Mesenchymal stem cell (in vitro differentiated cells and primary cell): Measurements from ENCODE around the gene AFAP1L2.
A peak's percentile ranks its signal among the peaks of the same experiment; 100 is the strongest.

Experiments
- DNase-seq: peaks from one replicate; pipeline ENCODE4 v3.0.0-alpha.2; 2013
- H2AFZ ChIP-seq: one replicate; pipeline ENCODE4 v1.6.1; 2013; ENCODE audit warnings: low read depth, mild to moderate bottlenecking, control low read depth, inconsistent platforms, low read length, moderate library complexity
- H2AK5ac ChIP-seq: 2 replicates; pipeline ENCODE4 v1.6.1; 2013; ENCODE audit warnings: low read length, moderate library complexity, mild to moderate bottlenecking, inconsistent platforms; ENCODE audit not compliant: severe bottlenecking
- H2BK120ac ChIP-seq: one replicate; pipeline ENCODE4 v1.6.1; 2013; ENCODE audit warnings: low read depth, mild to moderate bottlenecking, inconsistent platforms, low read length, moderate library complexity
- H2BK12ac ChIP-seq, 2 experiments: one replicate each; pipeline ENCODE4 v1.6.1; 2013; ENCODE audit warnings: inconsistent platforms in 2 of 2, low read length in 2 of 2, mild to moderate bottlenecking in 2 of 2, moderate library complexity in 2 of 2, control low read depth in 1 of 2
- H2BK15ac ChIP-seq: one replicate; pipeline ENCODE4 v1.6.1; 2013; ENCODE audit warnings: mild to moderate bottlenecking, low read depth, inconsistent platforms; ENCODE audit not compliant: poor library complexity, severe bottlenecking
- H2BK5ac ChIP-seq: 2 replicates; pipeline ENCODE4 v1.6.1; 2013; ENCODE audit warnings: low read depth, mild to moderate bottlenecking, low read length, control low read depth, inconsistent platforms; ENCODE audit not compliant: poor library complexity, severe bottlenecking
- H3K14ac ChIP-seq, 2 experiments: one replicate each; pipeline ENCODE4 v1.6.1; 2013; ENCODE audit warnings: inconsistent platforms in 2 of 2, low read length in 2 of 2, control low read depth in 1 of 2, mild to moderate bottlenecking in 1 of 2, moderate library complexity in 1 of 2
- H3K18ac ChIP-seq, 2 experiments: one replicate each; pipeline ENCODE4 v1.6.1; 2013; ENCODE audit warnings: inconsistent platforms in 2 of 2, low read length in 2 of 2, control low read depth in 1 of 2, low read depth in 1 of 2, mild to moderate bottlenecking in 1 of 2
- H3K23ac ChIP-seq, 2 experiments: one replicate each; pipeline ENCODE4 v1.6.1; 2013; ENCODE audit warnings: inconsistent platforms in 2 of 2, low read length in 2 of 2, mild to moderate bottlenecking in 2 of 2, moderate library complexity in 2 of 2, control low read depth in 1 of 2
- H3K27ac ChIP-seq: 2 replicates; pipeline ENCODE4 v1.5.1; 2013; ENCODE audit warnings: mild to moderate bottlenecking, moderate library complexity, low read length, control low read depth, inconsistent platforms; ENCODE audit not compliant: poor library complexity, severe bottlenecking
- H3K27me3 ChIP-seq, 2 experiments: 2 replicates each; pipeline versions ENCODE4 v1.6.1 to v1.7.0; 2013; ENCODE audit warnings: low read length in 2 of 2, mild to moderate bottlenecking in 2 of 2, moderate library complexity in 2 of 2, control low read depth in 1 of 2, inconsistent platforms in 1 of 2; ENCODE audit not compliant: control insufficient read depth in 1 of 2, insufficient read depth in 1 of 2
- H3K36me3 ChIP-seq, 2 experiments: 2 replicates each; pipeline versions ENCODE4 v1.6.1 to v1.7.0; 2013; ENCODE audit warnings: low read length in 2 of 2, control low read depth in 1 of 2, inconsistent platforms in 1 of 2, low read depth in 1 of 2, mild to moderate bottlenecking in 1 of 2; ENCODE audit not compliant: insufficient read depth in 2 of 2, control insufficient read depth in 1 of 2
- H3K4ac ChIP-seq, 2 experiments: one replicate each; pipeline ENCODE4 v1.6.1; 2013; ENCODE audit warnings: inconsistent platforms in 2 of 2, low read length in 2 of 2, mild to moderate bottlenecking in 2 of 2, moderate library complexity in 2 of 2, control low read depth in 1 of 2, low read depth in 1 of 2
- H3K4me1 ChIP-seq: 2 replicates; pipeline ENCODE4 v1.6.1; 2013; ENCODE audit warnings: low read depth, low read length, control low read depth; ENCODE audit not compliant: control insufficient read depth, insufficient read depth
- H3K4me2 ChIP-seq: 2 replicates; pipeline ENCODE4 v1.6.1; 2013; ENCODE audit warnings: low read length, mild to moderate bottlenecking, inconsistent platforms; ENCODE audit not compliant: poor library complexity, severe bottlenecking
- H3K4me3 ChIP-seq, 2 experiments: 2 replicates each; pipeline versions ENCODE4 v1.5.1 to v1.7.0; 2013; ENCODE audit warnings: low read length in 2 of 2, mild to moderate bottlenecking in 2 of 2, control low read depth in 1 of 2, low read depth in 1 of 2; ENCODE audit not compliant: insufficient read depth in 1 of 2
- H3K79me1 ChIP-seq: replicated peaks from 2 replicates; pipeline ENCODE4 v1.6.1; 2013; ENCODE audit warnings: mild to moderate bottlenecking, control low read depth, low read length, inconsistent platforms; ENCODE audit not compliant: poor library complexity, severe bottlenecking
- H3K9ac ChIP-seq: 2 replicates; pipeline ENCODE4 v1.7.0; 2013; ENCODE audit warnings: mild to moderate bottlenecking, low read length, moderate library complexity
- H3K9me3 ChIP-seq: 2 replicates; pipeline ENCODE4 v1.7.0; 2013; ENCODE audit warnings: mild to moderate bottlenecking, low read length; ENCODE audit not compliant: control insufficient read depth
- H4K8ac ChIP-seq: one replicate; pipeline ENCODE4 v1.6.1; 2013; ENCODE audit warnings: inconsistent platforms, mild to moderate bottlenecking, low read length, moderate library complexity
- H4K91ac ChIP-seq: one replicate; pipeline ENCODE4 v1.6.1; 2013; ENCODE audit warnings: mild to moderate bottlenecking, low read length, inconsistent platforms
- WGBS: methylation state at CpG from one replicate; pipeline ENCODE4 v1.1.7; 2013; ENCODE audit warnings: mixed read lengths; 5-methylcytosine and 5-hydroxymethylcytosine counted together

Gene AFAP1L2

GRCh38 chr10:114420811-114421485, 16.6 kb upstream of the AFAP1L2 start:
- Histone ChIP-seq H3K18ac (no peak overlapping the region), H4K8ac (no peak overlapping the region), H3K23ac (no peak overlapping the region)

GRCh38 chr10:114418109-114418508, 13.8 kb upstream of the AFAP1L2 start:
- H3K79me1 ChIP-seq, result no peaks in the 10 kb centered on the region
- H3K4me3 ChIP-seq, result no peak overlapping the region
- H3K27ac ChIP-seq, result no peak overlapping the region
- no peak overlapping the region for H4K91ac ChIP-seq
- no peak overlapping the region for H2BK120ac ChIP-seq
- H3K27me3 ChIP-seq, result peaks cover 8 to 50% of the 10 kb centered on the region in 2 experiments
- no peak overlapping the region for H2BK5ac ChIP-seq
- H3K14ac ChIP-seq, result no peak overlapping the region
- peaks cover 7% of the 10 kb centered on the region for H3K4me1 ChIP-seq
- H3K9ac ChIP-seq, result no peak overlapping the region
- peaks cover 6% of the 10 kb centered on the region for H3K9me3 ChIP-seq
- WGBS, result 100% methylated on average over 1 of the region's 1 CpG
- no peak for DNase-seq
- H3K4me2 ChIP-seq, result no peak overlapping the region
- H3K23ac ChIP-seq, result no peak overlapping the region
- H4K8ac ChIP-seq, result no peak overlapping the region
- H3K18ac ChIP-seq, result no peak overlapping the region
- no peak overlapping the region for H2BK15ac ChIP-seq
- no peak overlapping the region for H2AK5ac ChIP-seq
- H3K36me3 ChIP-seq, result no peaks in the 10 kb centered on the region
- no peak overlapping the region for H3K4ac ChIP-seq
- no peak overlapping the region for H2BK12ac ChIP-seq
- no peak overlapping the region for H2AFZ ChIP-seq

More at GRCh38 chr10:114420811-114421485, 16.6 kb upstream of the AFAP1L2 start:
- no peaks in the 10 kb centered on the region for H3K79me1 ChIP-seq
- no peak overlapping the region for H2AFZ ChIP-seq
- H3K4me1 ChIP-seq, result peaks cover 1% of the 10 kb centered on the region
- H2BK15ac ChIP-seq, result no peak overlapping the region
- H3K27ac ChIP-seq, result no peak overlapping the region
- H3K4me3 ChIP-seq, result no peak overlapping the region
- no peaks in the 10 kb centered on the region for H3K36me3 ChIP-seq
- no peak overlapping the region for H2BK12ac ChIP-seq
- peaks cover 6% of the 10 kb centered on the region for H3K9me3 ChIP-seq
- no peak overlapping the region for H2BK120ac ChIP-seq
- no peak overlapping the region for H3K9ac ChIP-seq
- H3K14ac ChIP-seq, result no peak overlapping the region
- peak; percentile 10 for DNase-seq
- no peak overlapping the region for H3K4ac ChIP-seq
- peaks cover 8 to 53% of the 10 kb centered on the region in 2 experiments for H3K27me3 ChIP-seq
- H4K91ac ChIP-seq, result no peak overlapping the region
- no peak overlapping the region for H2AK5ac ChIP-seq
- H2BK5ac ChIP-seq, result no peak overlapping the region
- 64% methylated on average over 4 of the region's 4 CpGs for WGBS
- H3K4me2 ChIP-seq, result no peak overlapping the region

- 26% methylated on average over 7 of the region's 9 CpGs for WGBS
- H2BK120ac ChIP-seq, result no peak overlapping the region
Observed at GRCh38 chr10:114412907-114413797, 8.8 kb upstream of the AFAP1L2 start.

GRCh38 chr10:114408968-114409444, 4.7 kb upstream of the AFAP1L2 start:
- Histone ChIP-seq H2BK120ac (no peak overlapping the region), H3K79me1 (no peaks in the 10 kb centered on the region), H2AK5ac (no peak overlapping the region), H3K36me3 (no peaks in the 10 kb centered on the region), H2BK15ac (no peak overlapping the region), H3K27ac (no peak overlapping the region), H2BK5ac (no peak overlapping the region), H3K18ac (no peak overlapping the region), H3K9me3 (no peaks in the 10 kb centered on the region), H2BK12ac (no peak overlapping the region), H3K4me1 (peaks cover 24% of the 10 kb centered on the region), H4K91ac (no peak overlapping the region), H3K14ac (no peak overlapping the region), H3K9ac (no peak overlapping the region), H3K4me2 (no peak overlapping the region), H3K23ac (no peak overlapping the region), H2AFZ (no peak overlapping the region), H3K4ac (no peak overlapping the region), H3K4me3 (no peak overlapping the region), H3K27me3 (peaks cover 7 to 25% of the 10 kb centered on the region in 2 experiments), H4K8ac (no peak overlapping the region)
- no peak for DNase-seq
- WGBS, result 33% methylated on average over 5 of the region's 5 CpGs

More at GRCh38 chr10:114412907-114413797, 8.8 kb upstream of the AFAP1L2 start:
- H3K9me3 ChIP-seq, result peaks cover 1% of the 10 kb centered on the region
- H3K4me3 ChIP-seq, result no peak overlapping the region
- peaks cover 8 to 35% of the 10 kb centered on the region in 2 experiments for H3K27me3 ChIP-seq
- peak overlapping the region; percentile 16 to 72 for H3K18ac ChIP-seq
- H3K79me1 ChIP-seq, result no peaks in the 10 kb centered on the region
- H2BK12ac ChIP-seq, result peak overlapping the region in 1 of 2 experiments; percentile 59
- no peak overlapping the region for H3K4me2 ChIP-seq
- H3K36me3 ChIP-seq, result no peaks in the 10 kb centered on the region
- no peak overlapping the region for H2BK5ac ChIP-seq
- peaks cover 14% of the 10 kb centered on the region for H3K4me1 ChIP-seq
- no peak overlapping the region for H2AK5ac ChIP-seq
- H2AFZ ChIP-seq, result no peak overlapping the region
- no peak overlapping the region for H3K23ac ChIP-seq
- H4K8ac ChIP-seq, result no peak overlapping the region
- H3K4ac ChIP-seq, result no peak overlapping the region
- H4K91ac ChIP-seq, result no peak overlapping the region
- no peak overlapping the region for H3K14ac ChIP-seq
- H2BK15ac ChIP-seq, result no peak overlapping the region
- no peak overlapping the region for H3K9ac ChIP-seq
- H3K27ac ChIP-seq, result no peak overlapping the region
- peak; percentile 64 for DNase-seq
